Stimulated activated CD8-positive, alpha-beta memory T cell treated with anti-CD3 and anti-CD28 coated beads, Interleukin-15, amount 100 ng/mL, for 24 hours (primary cell): Measurements from ENCODE around the gene NADK.

Experiments
- DNase-seq: peaks from one replicate; pipeline ENCODE4 v3.0.0-alpha.2; 2020; ENCODE audit warnings: low read depth

Gene NADK

GRCh38 chr1:1785666-1786065 is 7.4 kb upstream of the NADK start:
- no peak for DNase-seq

- no peak for DNase-seq
Observed at GRCh38 chr1:1784933-1785332, 6.7 kb upstream of the NADK start.

GRCh38 chr1:1783320-1783719 is 5.0 kb upstream of the NADK start:
- no peak for DNase-seq

- no peak for DNase-seq
Observed at GRCh38 chr1:1782399-1783221, 4.3 kb upstream of the NADK start.

- DNase-seq = no peak
Observed at GRCh38 chr1:1781526-1781903, 3.2 kb upstream of the NADK start.

GRCh38 chr1:1780598-1781525 is 2.6 kb upstream of the NADK start:
- no peak for DNase-seq

GRCh38 chr1:1779691-1780597 is 1.7 kb upstream of the NADK start:
- no peak for DNase-seq

- DNase-seq = no peak
Observed at GRCh38 chr1:1779320-1779675, 1.0 kb upstream of the NADK start.

- DNase-seq = peak; percentile 50
Observed at GRCh38 chr1:1778663-1779319, 521 bp upstream of the NADK start.

GRCh38 chr1:1777583-1777899 is 729 bp downstream of the NADK start:
- DNase-seq = no peak

- DNase-seq = no peak
Observed at GRCh38 chr1:1776672-1777582, 1.3 kb downstream of the NADK start.

GRCh38 chr1:1775327-1776226 is 2.7 kb downstream of the NADK start:
- DNase-seq = no peak

GRCh38 chr1:1773874-1774273 is 4.4 kb downstream of the NADK start:
- no peak for DNase-seq

GRCh38 chr1:1771096-1771495 is 7.2 kb downstream of the NADK start:
- no peak for DNase-seq

- DNase-seq = no peak
Observed at GRCh38 chr1:1770102-1770501, 8.2 kb downstream of the NADK start.

- DNase-seq = no peak
Observed at GRCh38 chr1:1768249-1768992, 9.8 kb downstream of the NADK start.

GRCh38 chr1:1764876-1765470 is 13.3 kb downstream of the NADK start:
- DNase-seq = no peak
